HUES64 (cell line): ENCODE results near the gene C19orf38. TPM values are rescaled to one million over a fixed set of nuclear protein-coding genes. Genes with fewer than 3 reads are reported as not detected.

Source experiments
- H3K27ac ChIP-seq: 2 replicates; pipeline ENCODE4 v1.7.0; 2013; ENCODE audit warnings: low read depth, low read length, inconsistent platforms
- H3K27me3 ChIP-seq: 2 replicates; pipeline ENCODE4 v1.6.1; 2013; ENCODE audit warnings: mild to moderate bottlenecking, low read length; ENCODE audit not compliant: insufficient read depth
- H3K36me3 ChIP-seq: 2 replicates; pipeline ENCODE4 v1.6.1; 2013; ENCODE audit warnings: mild to moderate bottlenecking, low read length; ENCODE audit not compliant: insufficient read depth
- H3K4me1 ChIP-seq: 2 replicates; pipeline ENCODE4 v1.6.1; 2013; ENCODE audit warnings: mild to moderate bottlenecking, low read length, moderate library complexity; ENCODE audit not compliant: insufficient read depth
- H3K4me3 ChIP-seq: 2 replicates; pipeline ENCODE4 v1.5.1; 2013; ENCODE audit warnings: mild to moderate bottlenecking, low read length, moderate library complexity
- H3K9ac ChIP-seq: 2 replicates; pipeline ENCODE4 v1.6.1; 2013; ENCODE audit warnings: mild to moderate bottlenecking, low read depth, low read length
- H3K9me3 ChIP-seq: 2 replicates; pipeline ENCODE4 v1.6.1; 2013; ENCODE audit warnings: low read depth, low read length; ENCODE audit not compliant: insufficient read depth
- WGBS: fragments of 150-250, 120-280 bp; methylation state at CpG from one replicate; pipeline ENCODE4 v1.1.7; 2013; ENCODE audit warnings: missing lambda C conversion rate; 5-methylcytosine and 5-hydroxymethylcytosine counted together
- polyA plus RNA-seq, 2 experiments: library from polyadenylated mRNA; stranded (reverse); fragments of 50-300 nt; gene quantifications; one replicate each; pipeline ENCODE4 v1.2.3, GENCODE V29; 2013

C19orf38 gene, protein sequence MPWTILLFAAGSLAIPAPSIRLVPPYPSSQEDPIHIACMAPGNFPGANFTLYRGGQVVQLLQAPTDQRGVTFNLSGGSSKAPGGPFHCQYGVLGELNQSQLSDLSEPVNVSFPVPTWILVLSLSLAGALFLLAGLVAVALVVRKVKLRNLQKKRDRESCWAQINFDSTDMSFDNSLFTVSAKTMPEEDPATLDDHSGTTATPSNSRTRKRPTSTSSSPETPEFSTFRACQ
- polyA plus RNA-seq (2013, experiment 1 of 2) = not detected
- not detected for polyA plus RNA-seq (2013, experiment 2 of 2)

DNA sequence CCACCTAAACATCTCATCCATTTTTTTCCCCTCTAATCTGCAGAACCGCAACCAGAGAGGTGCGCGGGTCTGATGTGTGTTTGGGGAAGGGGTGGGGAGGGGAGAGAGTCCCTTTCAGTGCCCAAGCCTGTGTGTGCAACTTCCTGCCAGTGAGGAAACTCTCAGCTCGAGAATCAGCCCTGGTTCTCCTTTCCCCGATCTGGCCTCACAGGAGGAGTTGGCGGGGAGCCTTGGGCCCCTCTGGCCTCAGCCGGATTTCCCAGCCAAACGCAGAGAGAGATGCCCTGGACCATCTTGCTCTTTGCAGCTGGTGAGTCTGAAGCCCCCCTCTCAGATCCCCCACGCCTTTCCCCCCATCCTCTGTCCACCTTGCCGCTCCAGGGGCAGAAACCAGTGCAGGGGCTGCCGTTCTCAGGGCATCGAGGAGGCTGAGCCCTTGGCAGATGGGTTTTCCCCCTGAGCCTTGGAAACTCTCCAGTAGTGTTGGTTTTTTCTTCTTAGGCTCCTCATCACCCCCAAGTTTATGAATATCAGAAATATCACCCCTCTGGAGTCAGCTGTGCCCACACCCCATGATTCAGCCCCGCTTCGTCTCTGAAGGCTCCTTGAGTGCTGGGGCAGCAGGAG lies at the start of gene C19orf38:
C19orf38 (plus strand) TSS at position 186 of the 627 bp plus-strand sequence; CDS start at position 280, 94 bp downstream.
- H3K27ac ChIP-seq = no peak within 1 kb of the TSS
- H3K4me1 ChIP-seq = no peaks in the 10 kb centered on the region
- 85% methylated on average over 13 of the region's 14 CpGs for WGBS
- no peaks in the 10 kb centered on the region for H3K36me3 ChIP-seq
- no peak within 1 kb of the TSS for H3K4me3 ChIP-seq
- peaks cover 5% of the 10 kb centered on the region; the same call in 1 of the 2 replicates for H3K9me3 ChIP-seq
- no peaks in the 10 kb centered on the region for H3K27me3 ChIP-seq
- H3K9ac ChIP-seq = no peak within 1 kb of the TSS

DNA sequence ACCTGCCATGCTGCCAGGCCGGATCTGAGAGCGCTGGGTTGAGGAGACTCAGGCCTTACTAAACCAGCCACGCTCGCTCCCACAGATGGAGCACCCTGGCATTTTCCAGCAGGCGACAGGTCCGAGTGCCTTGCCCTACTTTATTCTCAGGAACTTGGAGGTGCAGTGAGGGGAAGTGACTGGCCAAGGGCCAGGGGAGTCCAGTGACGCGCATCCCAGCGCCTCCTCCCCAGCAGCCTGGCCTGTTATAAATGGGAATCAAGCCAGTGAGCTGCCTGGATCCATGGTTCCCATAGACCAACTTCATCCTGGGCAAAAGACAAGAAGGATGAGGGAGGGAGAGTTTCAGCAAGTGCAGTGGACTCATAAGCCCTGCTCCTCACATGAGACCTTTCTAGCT lies 47.7 kb upstream of the C19orf38 start:
- 95% methylated on average over 9 of the region's 9 CpGs for WGBS
- Histone ChIP-seq H3K4me3 (no peak overlapping the region), H3K9ac (no peak overlapping the region), H3K36me3 (peaks cover 85% of the 10 kb centered on the region), H3K4me1 (no peaks in the 10 kb centered on the region), H3K27me3 (no peaks in the 10 kb centered on the region), H3K9me3 (no peaks in the 10 kb centered on the region), H3K27ac (no peak overlapping the region)

DNA sequence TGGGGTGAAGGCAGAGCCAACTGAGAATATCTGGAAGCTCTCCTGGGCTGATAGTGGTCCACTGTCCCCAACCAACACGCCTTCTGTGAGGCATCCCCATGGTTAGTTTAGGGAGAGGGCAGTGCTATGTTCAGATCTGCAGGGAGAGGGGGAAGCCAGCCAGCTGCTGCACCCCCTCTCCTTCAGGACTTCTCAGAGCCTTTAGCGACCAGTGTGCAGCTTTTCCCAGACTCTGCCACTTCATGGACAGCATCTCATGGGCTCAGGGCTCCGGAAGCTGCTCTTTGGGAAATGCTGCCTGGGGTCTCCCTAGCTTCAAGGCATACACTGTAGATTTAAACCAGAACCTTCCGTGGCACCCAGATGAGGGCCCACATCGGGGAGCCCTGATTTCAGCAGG lies 45.7 kb upstream of the C19orf38 start:
- Histone ChIP-seq H3K9me3 (no peaks in the 10 kb centered on the region), H3K27ac (no peak overlapping the region), H3K4me3 (no peak overlapping the region), H3K36me3 (peaks cover 70% of the 10 kb centered on the region), H3K27me3 (no peaks in the 10 kb centered on the region), H3K9ac (no peak overlapping the region), H3K4me1 (no peaks in the 10 kb centered on the region)
- WGBS = 95% methylated on average over 5 of the region's 5 CpGs

DNA sequence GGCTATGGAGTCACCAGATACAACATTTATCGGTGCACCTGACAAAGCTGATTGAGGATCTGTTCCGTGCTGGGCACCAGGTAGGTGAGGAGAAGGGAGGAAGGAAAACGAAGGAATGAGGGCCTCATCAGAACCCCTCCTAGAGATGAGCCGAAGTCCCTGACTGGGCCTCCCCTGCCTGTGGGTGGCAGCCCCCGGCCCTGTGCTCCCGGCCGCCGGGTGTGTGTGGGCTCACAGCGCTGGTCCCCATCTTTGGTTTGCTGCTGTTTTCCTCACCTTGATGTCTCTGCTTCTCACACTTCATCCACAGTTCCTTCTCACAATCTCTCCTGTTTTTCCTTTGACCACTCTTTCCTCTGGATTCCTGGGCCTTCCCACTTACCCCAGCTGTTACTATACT lies 45.0 kb upstream of the C19orf38 start:
- H3K27me3 ChIP-seq = no peaks in the 10 kb centered on the region
- no peak overlapping the region for H3K9ac ChIP-seq
- peaks cover 65% of the 10 kb centered on the region for H3K36me3 ChIP-seq
- no peak overlapping the region for H3K27ac ChIP-seq
- 96% methylated on average over 9 of the region's 9 CpGs for WGBS
- H3K9me3 ChIP-seq = no peaks in the 10 kb centered on the region
- H3K4me1 ChIP-seq = no peaks in the 10 kb centered on the region
- no peak overlapping the region for H3K4me3 ChIP-seq

DNA sequence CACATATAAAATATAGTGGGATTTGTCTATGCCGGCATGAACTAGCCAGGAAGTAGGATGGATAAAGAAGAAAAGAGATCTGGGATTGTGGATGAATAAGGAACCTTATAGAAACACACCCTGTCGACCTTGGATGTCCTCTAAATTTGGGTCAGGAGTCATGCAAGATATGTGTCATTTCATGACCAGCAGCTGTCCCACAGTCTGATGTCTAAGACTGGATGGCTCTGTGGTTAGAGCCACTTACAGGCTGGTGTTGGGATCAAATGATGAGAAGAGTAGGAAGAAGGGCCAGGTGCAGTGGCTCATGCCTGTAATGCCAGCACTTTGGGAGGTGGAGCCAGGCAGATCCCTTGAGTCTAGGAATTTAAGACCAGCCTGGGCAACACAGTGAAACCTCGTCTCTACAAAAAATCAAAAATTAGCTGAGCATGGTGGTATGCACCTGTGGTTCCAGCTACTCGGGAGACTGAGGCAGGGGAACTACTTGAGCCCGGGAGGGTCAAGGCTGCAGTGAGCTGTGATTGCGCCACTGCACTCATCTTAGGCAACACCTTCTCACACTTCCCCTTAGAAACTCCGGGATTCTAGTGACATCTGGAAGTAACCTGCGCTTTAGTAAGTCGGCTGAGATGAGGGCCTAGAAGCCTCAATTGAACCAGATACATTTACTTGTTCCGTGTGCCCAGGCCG lies 43.0 kb upstream of the C19orf38 start:
- Histone ChIP-seq H3K4me3 (no peak overlapping the region), H3K27me3 (no peaks in the 10 kb centered on the region), H3K27ac (no peak overlapping the region), H3K9ac (no peak overlapping the region), H3K9me3 (no peaks in the 10 kb centered on the region), H3K36me3 (peaks cover 67% of the 10 kb centered on the region), H3K4me1 (no peaks in the 10 kb centered on the region)
- WGBS = 95% methylated on average over 11 of the region's 11 CpGs

DNA sequence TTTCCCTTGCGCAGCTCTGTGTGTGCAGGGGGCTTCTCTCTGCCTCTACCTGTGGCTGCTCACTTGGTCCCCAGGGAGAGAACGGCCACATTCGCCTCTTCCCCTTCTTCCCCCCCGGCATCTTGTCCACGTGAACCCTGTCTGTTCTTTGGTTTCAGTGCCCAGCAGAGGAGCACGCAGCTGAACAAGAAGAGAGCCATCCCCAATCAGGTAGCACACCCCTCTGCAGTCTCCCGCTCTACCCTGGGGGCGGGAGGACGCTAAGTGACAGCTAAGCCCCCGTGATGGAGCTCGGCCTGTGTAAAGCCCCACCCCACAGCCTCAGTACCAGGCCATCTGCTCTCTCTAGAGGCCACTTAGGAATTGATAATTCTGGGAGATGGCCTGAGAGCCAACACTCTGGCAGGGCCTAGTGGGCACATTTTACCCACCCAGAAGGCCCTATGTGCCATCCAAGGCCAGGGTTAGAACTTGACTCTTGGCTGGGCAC lies 42.4 kb upstream of the C19orf38 start:
- Histone ChIP-seq H3K9ac (no peak overlapping the region), H3K4me1 (no peaks in the 10 kb centered on the region), H3K27ac (no peak overlapping the region), H3K4me3 (no peak overlapping the region), H3K36me3 (peaks cover 64% of the 10 kb centered on the region), H3K27me3 (no peaks in the 10 kb centered on the region), H3K9me3 (no peaks in the 10 kb centered on the region)
- 93% methylated on average over 11 of the region's 11 CpGs for WGBS

DNA sequence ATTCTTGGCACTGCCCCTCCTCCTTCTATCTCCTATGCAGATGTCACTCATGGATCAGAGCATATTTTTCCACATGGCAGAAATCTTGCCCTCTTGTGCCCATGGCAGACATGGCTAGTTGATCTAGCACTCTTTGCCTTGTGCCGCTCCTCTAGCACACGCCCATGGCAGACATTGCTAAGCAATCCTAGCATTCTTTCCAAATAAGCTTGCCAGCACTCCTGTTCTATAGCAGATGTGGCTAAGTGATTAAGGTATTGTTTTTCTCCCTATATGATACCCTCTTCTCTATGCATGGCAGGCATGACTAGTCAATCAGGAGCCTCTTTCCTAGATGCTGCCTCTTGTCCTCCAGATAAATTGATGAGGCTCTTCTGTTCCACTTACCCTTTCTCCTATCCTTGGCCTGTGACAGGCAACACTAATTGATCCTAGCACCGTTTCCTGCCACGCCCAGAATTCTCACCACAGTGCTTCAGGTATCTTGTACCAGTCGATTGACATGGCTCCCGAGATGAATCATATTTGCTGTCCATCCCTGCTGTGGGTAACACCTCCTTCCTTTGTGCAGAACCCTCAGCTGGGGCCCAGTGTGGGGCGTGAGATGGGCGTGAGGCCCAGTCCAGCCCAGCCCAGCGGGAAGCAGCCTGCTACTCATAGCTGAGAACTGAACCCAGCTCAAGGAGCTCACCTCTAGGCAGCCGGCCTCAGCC lies 39.1 kb upstream of the C19orf38 start:
- 94% methylated on average over 10 of the region's 10 CpGs for WGBS
- Histone ChIP-seq H3K27me3 (no peaks in the 10 kb centered on the region), H3K36me3 (peaks cover 53% of the 10 kb centered on the region), H3K9me3 (no peaks in the 10 kb centered on the region), H3K4me3 (no peak overlapping the region), H3K4me1 (no peaks in the 10 kb centered on the region), H3K9ac (no peak overlapping the region), H3K27ac (no peak overlapping the region)

DNA sequence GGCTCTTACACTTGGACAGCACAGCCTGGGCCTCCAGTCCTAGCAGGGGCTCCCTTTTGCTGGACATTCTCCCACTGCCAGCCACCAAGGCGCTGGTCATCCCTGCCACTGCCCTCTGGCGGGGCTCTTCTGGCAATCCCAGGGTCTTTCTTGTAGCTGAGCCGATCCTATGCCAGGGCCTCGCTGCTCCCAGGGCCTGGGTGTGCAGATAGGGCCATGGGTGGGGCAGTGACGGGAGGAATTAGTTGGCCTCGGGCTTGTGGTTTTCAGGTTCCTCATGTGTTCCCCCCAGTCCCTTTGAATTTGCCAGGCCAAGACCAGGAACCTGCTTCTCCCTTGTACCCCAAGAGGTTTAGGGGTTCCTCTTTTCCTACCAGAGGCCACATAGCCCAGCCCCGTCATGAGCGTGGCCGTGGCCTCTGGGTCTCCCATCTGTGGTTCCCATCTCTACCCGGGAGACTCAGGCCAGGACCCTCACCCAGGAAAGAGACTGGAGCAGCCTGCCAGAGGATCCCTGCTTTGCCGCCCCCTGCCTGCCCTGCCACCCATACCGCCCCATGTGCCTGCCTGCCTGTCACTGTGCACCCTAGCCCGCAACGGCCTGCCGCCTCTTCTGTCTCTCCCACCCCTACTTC lies 38.4 kb upstream of the C19orf38 start:
- Histone ChIP-seq H3K9me3 (no peaks in the 10 kb centered on the region), H3K36me3 (peaks cover 51% of the 10 kb centered on the region), H3K4me3 (no peak overlapping the region), H3K27ac (no peak overlapping the region), H3K9ac (no peak overlapping the region), H3K27me3 (no peaks in the 10 kb centered on the region), H3K4me1 (no peaks in the 10 kb centered on the region)
- WGBS = 96% methylated on average over 15 of the region's 15 CpGs

DNA sequence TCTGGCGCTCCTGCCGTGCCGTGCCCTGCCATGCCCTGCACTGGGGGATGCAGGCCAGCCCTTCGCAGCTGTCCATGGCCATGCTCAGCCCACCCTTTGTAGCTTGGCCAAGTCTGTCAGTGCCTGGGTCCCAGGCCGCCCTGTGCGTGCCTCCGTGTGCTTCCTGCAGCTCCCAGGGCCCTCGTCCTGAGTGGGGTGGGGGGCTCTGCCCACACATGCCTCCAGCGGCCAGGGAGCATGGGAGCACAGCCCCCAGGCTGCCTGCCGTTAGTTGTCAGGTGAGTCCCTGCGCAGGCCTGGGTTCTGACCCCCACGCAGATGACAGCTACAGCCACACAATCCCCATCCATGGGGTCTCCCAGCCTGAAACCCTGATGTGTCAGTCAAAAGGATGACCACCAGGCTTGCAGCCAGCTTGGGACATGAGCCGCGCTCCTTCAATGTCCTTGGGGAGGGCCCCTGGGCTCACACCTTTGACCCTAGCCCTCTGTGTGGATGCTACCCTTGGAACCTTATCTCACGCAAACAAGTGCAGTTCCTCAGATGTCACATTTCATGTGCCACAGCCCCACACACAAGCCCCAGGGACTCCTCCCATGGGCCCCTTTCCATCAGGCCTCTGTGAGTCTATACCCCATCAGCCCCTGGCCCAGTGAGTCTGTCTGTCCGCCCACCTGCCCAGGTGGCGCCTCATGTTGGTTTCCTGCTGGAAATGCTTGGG lies 36.7 kb upstream of the C19orf38 start:
- WGBS = 94% methylated on average over 17 of the region's 17 CpGs
- Histone ChIP-seq H3K36me3 (peaks cover 47% of the 10 kb centered on the region), H3K9me3 (no peaks in the 10 kb centered on the region)

DNA sequence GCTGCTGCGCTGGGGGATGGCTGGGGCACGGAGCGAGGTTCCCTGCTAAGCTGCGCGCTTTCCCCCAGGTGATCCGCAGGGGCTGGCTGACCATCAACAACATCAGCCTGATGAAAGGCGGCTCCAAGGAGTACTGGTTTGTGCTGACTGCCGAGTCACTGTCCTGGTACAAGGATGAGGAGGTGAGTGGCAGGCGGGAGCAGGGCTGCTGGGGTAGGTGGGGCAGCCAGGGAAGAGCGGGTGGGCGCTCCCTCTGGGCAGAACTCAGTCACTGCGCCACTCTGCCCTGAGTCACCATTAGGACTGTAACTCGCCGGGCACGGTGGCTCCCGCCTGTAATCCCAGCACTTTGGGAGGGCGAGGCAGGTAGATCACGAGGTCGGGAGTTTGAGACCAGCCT lies 36.0 kb upstream of the C19orf38 start:
- Histone ChIP-seq H3K36me3 (peaks cover 49% of the 10 kb centered on the region), H3K9me3 (no peaks in the 10 kb centered on the region), H3K4me3 (no peak overlapping the region), H3K27ac (no peak overlapping the region), H3K27me3 (no peaks in the 10 kb centered on the region), H3K9ac (no peak overlapping the region), H3K4me1 (no peaks in the 10 kb centered on the region)
- WGBS = 94% methylated on average over 19 of the region's 19 CpGs

More for the DNA sequence above, 36.7 kb upstream of the C19orf38 start:
- H3K27ac ChIP-seq = peak overlapping the region; percentile 18; the same call in 1 of the 2 replicates
- no peak overlapping the region for H3K4me3 ChIP-seq
- no peaks in the 10 kb centered on the region for H3K27me3 ChIP-seq
- no peak overlapping the region for H3K9ac ChIP-seq
- no peaks in the 10 kb centered on the region for H3K4me1 ChIP-seq
